ENCODE measurements around the gene ZNF827. TPM values are rescaled to one million over a fixed set of nuclear protein-coding genes. Genes with fewer than 3 reads are reported as not detected.

Gene ZNF827
- total RNA-seq, 4 donors from 2014 or later: 23.9 to 52.3 (median 29.3) TPM

DNA sequence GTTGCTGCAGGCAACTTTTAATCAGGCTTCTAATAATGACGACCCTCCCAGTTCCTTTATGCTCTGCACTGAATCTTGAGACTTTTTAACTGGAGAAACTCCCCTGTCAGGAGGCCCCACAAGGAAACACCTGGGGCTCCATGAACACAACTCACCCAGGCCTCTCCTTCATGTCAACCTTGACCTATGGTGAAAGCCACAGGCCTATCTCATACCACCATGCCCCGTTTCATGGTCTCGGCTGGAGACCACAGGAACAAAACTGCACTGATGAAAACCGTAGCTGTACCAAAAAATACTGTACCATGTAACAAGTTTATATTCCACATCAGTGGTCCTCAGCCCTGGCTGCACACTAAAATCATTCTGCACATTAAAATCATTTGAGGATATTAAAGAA is 57.0 kb downstream of the ZNF827 start:
- H3K27ac ChIP-seq: peak overlapping the region; percentile 70 to 93 (median 75)
- peaks cover 0 to 5% of the 10 kb centered on the region in 2 donors for H3K36me3 ChIP-seq
- 62 to 79% methylated on average over 4 of the region's 4 CpGs for WGBS, 2 donors
- TF ChIP-seq, protein P1, sequence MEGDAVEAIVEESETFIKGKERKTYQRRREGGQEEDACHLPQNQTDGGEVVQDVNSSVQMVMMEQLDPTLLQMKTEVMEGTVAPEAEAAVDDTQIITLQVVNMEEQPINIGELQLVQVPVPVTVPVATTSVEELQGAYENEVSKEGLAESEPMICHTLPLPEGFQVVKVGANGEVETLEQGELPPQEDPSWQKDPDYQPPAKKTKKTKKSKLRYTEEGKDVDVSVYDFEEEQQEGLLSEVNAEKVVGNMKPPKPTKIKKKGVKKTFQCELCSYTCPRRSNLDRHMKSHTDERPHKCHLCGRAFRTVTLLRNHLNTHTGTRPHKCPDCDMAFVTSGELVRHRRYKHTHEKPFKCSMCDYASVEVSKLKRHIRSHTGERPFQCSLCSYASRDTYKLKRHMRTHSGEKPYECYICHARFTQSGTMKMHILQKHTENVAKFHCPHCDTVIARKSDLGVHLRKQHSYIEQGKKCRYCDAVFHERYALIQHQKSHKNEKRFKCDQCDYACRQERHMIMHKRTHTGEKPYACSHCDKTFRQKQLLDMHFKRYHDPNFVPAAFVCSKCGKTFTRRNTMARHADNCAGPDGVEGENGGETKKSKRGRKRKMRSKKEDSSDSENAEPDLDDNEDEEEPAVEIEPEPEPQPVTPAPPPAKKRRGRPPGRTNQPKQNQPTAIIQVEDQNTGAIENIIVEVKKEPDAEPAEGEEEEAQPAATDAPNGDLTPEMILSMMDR (IDR thresholded peaks at IDR 0.05): no peak
- no peak for TF ChIP-seq POLR2A (IDR thresholded peaks at IDR 0.05)
- H3K27me3 ChIP-seq: no peaks in the 10 kb centered on the region
- intact Hi-C loops (cut with DNase I): loop anchor here (10.0 kb wide), 1 partner anchor 53 kb away; the partner anchor contains the start of gene ZNF827
- H3K9me3 ChIP-seq: no peaks in the 10 kb centered on the region
- no peak overlapping the region for H3K4me3 ChIP-seq (replicated peaks in 1 of 3)
- peaks cover 27 to 39% of the 10 kb centered on the region in 2 donors for H3K4me1 ChIP-seq
- no peak for DNase-seq

DNA sequence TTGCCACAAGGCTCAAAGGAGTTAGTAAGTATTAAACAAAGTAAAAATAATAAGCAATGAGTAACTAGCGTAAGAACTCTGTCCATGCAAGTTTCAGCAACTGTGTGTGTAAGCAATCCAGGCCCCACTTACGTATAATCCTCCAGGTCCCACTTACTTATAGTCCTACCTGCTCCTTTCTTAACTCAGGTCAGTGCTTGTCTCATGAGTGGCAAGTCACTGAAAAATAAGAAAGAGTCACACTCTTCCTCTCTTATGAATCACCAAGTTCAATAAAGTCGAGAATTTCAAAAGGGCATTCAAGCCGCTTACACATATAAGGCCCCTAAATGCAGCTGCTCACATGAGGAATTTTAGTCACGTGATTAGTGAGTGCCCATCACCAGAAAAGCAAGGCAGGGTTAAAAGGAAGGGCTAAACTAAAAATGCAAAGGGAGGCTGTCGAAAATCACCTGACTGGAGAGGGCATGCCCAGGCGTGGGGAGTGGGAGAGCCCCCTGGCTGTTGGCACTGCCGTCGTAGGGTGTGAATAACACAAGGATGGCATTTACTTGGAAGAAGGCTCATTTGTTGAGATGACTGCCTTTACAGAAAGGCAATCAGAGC is 58.2 kb downstream of the ZNF827 start:
- no peaks in the 10 kb centered on the region for H3K27me3 ChIP-seq
- intact Hi-C loops (cut with DNase I): loop anchor here (10.0 kb wide), 1 partner anchor 54 kb away; the partner anchor contains the start of gene ZNF827
- DNase-seq: no peak

DNA sequence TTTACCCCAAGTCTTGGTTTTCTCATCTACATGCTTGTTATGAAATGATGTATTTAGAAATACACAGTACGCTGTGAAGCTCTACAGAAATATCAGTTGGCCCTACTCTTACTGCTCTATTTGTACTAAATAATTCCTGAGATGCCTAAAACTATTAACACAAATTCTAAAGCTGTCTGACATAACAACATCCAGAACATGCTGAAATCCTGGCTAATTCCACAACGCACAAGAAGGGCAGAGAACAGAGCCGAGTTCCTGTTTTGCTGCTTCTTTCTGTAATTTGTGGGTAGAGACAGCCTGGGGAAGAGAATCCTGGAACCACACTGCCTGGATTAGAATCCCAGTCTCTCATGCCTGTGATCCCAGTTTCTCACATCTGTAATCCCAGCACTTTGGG is 59.0 kb downstream of the ZNF827 start:
- intact Hi-C loops (cut with DNase I): no loop called here
- no peak for DNase-seq
- Histone ChIP-seq H3K9me3 (no peaks in the 10 kb centered on the region), H3K36me3 (no peaks in the 10 kb centered on the region), H3K4me1 (peaks cover 27 to 41% of the 10 kb centered on the region in 2 donors), H3K27me3 (no peaks in the 10 kb centered on the region), H3K4me3 (replicated peaks in 1 of 3) (no peak overlapping the region), H3K27ac (peak overlapping the region in 1 of 3 donors; percentile 20)
- TF ChIP-seq, protein P1 (IDR thresholded peaks at IDR 0.05): no peak
- no peak for TF ChIP-seq POLR2A (IDR thresholded peaks at IDR 0.05)
- WGBS, 2 donors: 50 to 77% methylated on average over 3 of the region's 3 CpGs

More for the DNA sequence above, 58.2 kb downstream of the ZNF827 start:
- Histone ChIP-seq H3K4me3 (replicated peaks in 1 of 3) (no peak overlapping the region), H3K4me1 (peaks cover 27 to 39% of the 10 kb centered on the region in 2 donors), H3K27ac (peak overlapping the region in 2 of 3 donors; percentile 70 to 75), H3K36me3 (peaks cover 0 to under 1% of the 10 kb centered on the region in 2 donors), H3K9me3 (no peaks in the 10 kb centered on the region)
- TF ChIP-seq, protein P1 (IDR thresholded peaks at IDR 0.05): no peak
- no peak for TF ChIP-seq POLR2A (IDR thresholded peaks at IDR 0.05)
- WGBS, 2 donors: 97% methylated on average over 9 of the region's 9 CpGs

DNA sequence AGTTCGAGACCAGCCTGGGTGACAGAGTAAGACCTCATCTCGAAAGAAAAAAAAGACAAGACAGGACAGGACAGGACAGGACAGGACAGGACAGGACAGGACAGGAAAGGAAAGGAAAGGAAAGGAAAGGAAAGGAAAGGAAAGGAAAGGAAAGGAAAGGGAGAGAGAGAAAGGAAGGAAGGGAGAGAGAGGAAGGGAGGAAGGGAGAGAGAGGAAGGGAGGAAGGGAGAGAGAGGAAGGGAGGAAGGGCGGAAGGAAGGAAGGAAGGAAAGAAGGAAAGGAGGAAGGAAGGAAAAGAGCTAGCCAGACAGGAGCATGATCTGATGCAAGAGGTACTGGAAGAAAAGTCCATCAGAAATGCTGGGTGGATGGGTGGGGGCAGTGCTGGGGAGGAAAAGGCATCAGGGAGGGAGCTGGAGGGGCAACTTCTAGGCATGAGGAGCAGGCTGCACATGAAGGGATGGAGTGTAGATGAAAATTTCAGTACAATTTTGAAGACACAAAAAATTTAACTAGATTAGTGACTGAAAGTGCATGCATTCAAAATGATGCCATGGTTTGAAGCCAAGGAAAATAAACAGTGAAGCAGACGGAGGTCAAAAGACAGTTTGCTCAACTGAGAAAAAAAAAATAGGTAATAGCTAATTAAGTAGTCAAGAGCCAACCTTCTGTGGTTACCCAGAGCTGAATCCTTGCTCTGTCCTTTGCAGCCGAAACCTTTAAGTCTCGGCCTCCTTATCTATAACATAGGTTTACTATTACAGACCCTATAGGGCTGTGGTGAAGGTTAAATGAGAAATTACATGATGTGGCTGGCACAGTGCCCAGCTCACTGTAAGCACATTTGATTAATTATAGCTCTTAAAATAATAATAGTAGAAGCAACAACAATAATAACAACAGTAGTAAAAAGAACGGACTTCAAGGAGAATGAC is 59.9 kb downstream of the ZNF827 start:
- H3K9me3 ChIP-seq: no peaks in the 10 kb centered on the region
- H3K4me3 ChIP-seq (replicated peaks in 1 of 3): no peak overlapping the region
- intact Hi-C loops (cut with DNase I): no loop called here
- no peaks in the 10 kb centered on the region for H3K27me3 ChIP-seq
- peak overlapping the region in 1 of 3 donors; percentile 20 for H3K27ac ChIP-seq
- 83 to 84% methylated on average over 7 of the region's 7 CpGs for WGBS, 2 donors
- peaks cover 27 to 47% of the 10 kb centered on the region in 2 donors for H3K4me1 ChIP-seq
- DNase-seq: no peak
- H3K36me3 ChIP-seq: no peaks in the 10 kb centered on the region
- TF ChIP-seq POLR2A (IDR thresholded peaks at IDR 0.05): no peak

DNA sequence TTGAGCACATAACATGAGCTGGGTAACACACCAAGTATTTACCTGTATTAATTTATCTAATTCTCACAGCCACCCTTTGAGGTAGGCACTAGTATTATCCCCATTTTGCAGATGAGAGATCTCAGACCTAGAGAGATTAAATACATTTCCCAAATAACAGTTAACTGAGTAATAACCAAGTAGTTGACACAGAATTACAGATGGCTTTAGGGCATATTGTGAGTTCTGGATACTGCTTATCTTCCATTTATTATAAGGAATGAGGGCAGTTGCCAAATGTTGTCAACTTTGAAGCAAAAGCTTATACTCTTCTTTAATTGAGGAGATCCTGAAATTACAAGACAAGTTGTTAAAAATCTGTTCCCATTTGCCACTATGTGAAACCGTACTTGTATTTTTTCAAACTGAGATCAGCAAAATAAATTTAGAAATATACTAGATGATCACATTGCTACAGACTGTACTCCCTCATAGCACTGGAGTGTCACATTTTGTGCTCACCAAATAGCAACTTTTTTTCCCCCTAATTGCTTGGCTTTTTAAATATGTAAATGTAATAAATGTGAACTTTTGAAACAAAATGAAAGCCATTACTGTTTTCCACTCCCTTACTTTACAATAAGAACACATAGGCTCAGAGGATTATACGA is 62.0 kb downstream of the ZNF827 start:
- Histone ChIP-seq H3K27me3 (no peaks in the 10 kb centered on the region), H3K9me3 (no peaks in the 10 kb centered on the region), H3K4me3 (replicated peaks in 1 of 3) (no peak overlapping the region), H3K27ac (no peak overlapping the region), H3K4me1 (peaks cover 17 to 32% of the 10 kb centered on the region in 2 donors), H3K36me3 (no peaks in the 10 kb centered on the region)
- intact Hi-C loops (cut with DNase I): no loop called here
- TF ChIP-seq, protein P1 (IDR thresholded peaks at IDR 0.05): no peak
- TF ChIP-seq POLR2A (IDR thresholded peaks at IDR 0.05): no peak
- WGBS, 2 donors: 97 to 100% methylated on average over 2 of the region's 2 CpGs
- DNase-seq: no peak

All from thyroid gland (tissue), 4 donors.